HepG2 (cell line): ENCODE measurements around the gene VTI1B. TPM values are rescaled to one million over a fixed set of nuclear protein-coding genes. Genes with fewer than 3 reads are reported as not detected.
A peak's percentile ranks its signal among the peaks of the same experiment; 100 is the strongest.

ENCODE experiments used
- ASH2L ChIP-seq: fragments of 300-600, 200-600 bp; sonication (generic); IDR thresholded peaks from 2 replicates; pipeline ENCODE4 v1.7.0; 2017; ENCODE audit warnings: low read depth, mild to moderate bottlenecking, moderate library complexity, mixed read lengths, low read length; ENCODE audit not compliant: insufficient read length
- CCDC6 ChIP-seq: sonication (generic); formaldehyde crosslinking; IDR thresholded peaks from 2 replicates; pipeline ENCODE4 v1.8.1; 2022; ENCODE audit warnings: mild to moderate bottlenecking, missing genetic modification reagents, moderate library complexity
- CSRNP2 ChIP-seq: sonication (generic); formaldehyde crosslinking; conservative IDR thresholded peaks from 2 replicates; pipeline ENCODE4 v1.8.0; 2022; ENCODE audit warnings: low read depth, missing genetic modification reagents
- KLF16 ChIP-seq, 2 experiments: sonication (generic) in 1 of 2; formaldehyde crosslinking in 1 of 2; IDR thresholded peaks; 2 replicates each; pipeline versions ENCODE4 v1.6.1 to v1.8.0; 2016 to 2023; ENCODE audit warnings: missing genetic modification reagents in 2 of 2, missing compliant biosample characterization in 1 of 2
- MXD1 ChIP-seq: sonication (generic); formaldehyde crosslinking; IDR thresholded peaks from 2 replicates; pipeline ENCODE4 v1.4.0; 2020; ENCODE audit warnings: mild to moderate bottlenecking, missing genetic modification reagents
- NFKBIZ ChIP-seq: IDR thresholded peaks from 2 replicates; pipeline ENCODE4 v1.6.1; 2018; ENCODE audit warnings: missing genetic modification reagents, missing compliant biosample characterization
- PHF20 ChIP-seq: sonication (generic); formaldehyde crosslinking; IDR thresholded peaks from 2 replicates; pipeline ENCODE4 v1.5.0; 2020; ENCODE audit warnings: mild to moderate bottlenecking, missing genetic modification reagents
- PRMT3 ChIP-seq: sonication (generic); formaldehyde crosslinking; IDR thresholded peaks from 2 replicates; pipeline ENCODE4 v1.8.1; 2022; ENCODE audit warnings: low read depth, mild to moderate bottlenecking, moderate library complexity, missing genetic modification reagents, borderline replicate concordance
- REST ChIP-seq, 2 experiments: IDR thresholded peaks; 2 replicates each; pipeline ENCODE4 v1.6.1; 2011 to 2012; ENCODE audit warnings: low read length in 2 of 2, borderline replicate concordance in 1 of 2, low read depth in 1 of 2, mild to moderate bottlenecking in 1 of 2, moderate library complexity in 1 of 2
- RFXAP ChIP-seq: sonication (generic); formaldehyde crosslinking; IDR thresholded peaks from 2 replicates; pipeline ENCODE4 v1.4.0; 2020; ENCODE audit warnings: missing genetic modification reagents, borderline replicate concordance
- SMAD1 ChIP-seq: sonication (generic); formaldehyde crosslinking; IDR thresholded peaks from 2 replicates; pipeline ENCODE4 v1.4.0; 2020; ENCODE audit warnings: missing genetic modification reagents, low read depth, mild to moderate bottlenecking, borderline replicate concordance
- TP53 ChIP-seq: sonication (generic); formaldehyde crosslinking; conservative IDR thresholded peaks from 2 replicates; pipeline ENCODE4 v1.4.0; 2020; ENCODE audit warnings: missing genetic modification reagents
- XRCC5 ChIP-seq: fragments of 200-400 bp; formaldehyde crosslinking; optimal IDR thresholded peaks from 2 replicates; pipeline ENCODE3; 2017; ENCODE audit warnings: mild to moderate bottlenecking, low read length
- ZKSCAN8 ChIP-seq: IDR thresholded peaks from 2 replicates; pipeline ENCODE4 v1.6.1; 2016; ENCODE audit warnings: borderline replicate concordance, missing genetic modification reagents, missing compliant biosample characterization
- ZNF292 ChIP-seq: sonication (generic); formaldehyde crosslinking; IDR thresholded peaks from 2 replicates; pipeline ENCODE4 v1.8.1; 2022; ENCODE audit warnings: mild to moderate bottlenecking, low read depth, missing genetic modification reagents, borderline replicate concordance
- ZNF597 ChIP-seq: sonication (generic); formaldehyde crosslinking; IDR thresholded peaks from 2 replicates; pipeline ENCODE4 v1.5.0; 2020; ENCODE audit warnings: missing genetic modification reagents
- ZNF782 ChIP-seq: sonication (generic); formaldehyde crosslinking; IDR thresholded peaks from 2 replicates; pipeline ENCODE4 v1.4.0; 2020; ENCODE audit warnings: missing genetic modification reagents, mild to moderate bottlenecking, borderline replicate concordance
- ZNF788 ChIP-seq: sonication (generic); formaldehyde crosslinking; IDR thresholded peaks from 2 replicates; pipeline ENCODE4 v1.5.0; 2020; ENCODE audit warnings: mild to moderate bottlenecking, missing genetic modification reagents, borderline replicate concordance
- polyA plus RNA-seq, 8 experiments: library from polyadenylated mRNA; depleted of rRNA in 3 of 8; stranded (reverse) in 7 of 8; unstranded in 1 of 8; fragments of >200 nt; fragmentation: Illumina TruSeq in 4 of 8; extraction: Trizol in 4 of 8; gene quantifications; 2 replicates each; pipeline versions ENCODE4 v1.2.1 to v1.2.3, GENCODE V29; 2011 to 2016; ENCODE audit warnings: low read depth in 4 of 8, missing spikeins in 1 of 8, mixed read lengths in 1 of 8; ENCODE audit not compliant: insufficient read depth in 1 of 8
- total RNA-seq, 5 experiments: library from RNA; depleted of rRNA; stranded (reverse); fragments of >200 nt; fragmentation: Illumina TruSeq; extraction: Trizol; gene quantifications; 2 replicates each; pipeline ENCODE4 v1.2.3, GENCODE V29; 2016; ENCODE audit warnings: low read depth in 1 of 5
- TF ChIP-seq, protein P1 (sequence below): IDR thresholded peaks from 2 replicates; pipeline ENCODE4 v1.6.1; 2018; ENCODE audit warnings: missing genetic modification reagents, mild to moderate bottlenecking, missing compliant biosample characterization

The VTI1B gene
- total and polyA plus RNA-seq, 2 of the 13 experiments (the other 11 are each of a cell fraction or from before 2014, with no cell fraction given) = 39.0 to 103 TPM

DNA sequence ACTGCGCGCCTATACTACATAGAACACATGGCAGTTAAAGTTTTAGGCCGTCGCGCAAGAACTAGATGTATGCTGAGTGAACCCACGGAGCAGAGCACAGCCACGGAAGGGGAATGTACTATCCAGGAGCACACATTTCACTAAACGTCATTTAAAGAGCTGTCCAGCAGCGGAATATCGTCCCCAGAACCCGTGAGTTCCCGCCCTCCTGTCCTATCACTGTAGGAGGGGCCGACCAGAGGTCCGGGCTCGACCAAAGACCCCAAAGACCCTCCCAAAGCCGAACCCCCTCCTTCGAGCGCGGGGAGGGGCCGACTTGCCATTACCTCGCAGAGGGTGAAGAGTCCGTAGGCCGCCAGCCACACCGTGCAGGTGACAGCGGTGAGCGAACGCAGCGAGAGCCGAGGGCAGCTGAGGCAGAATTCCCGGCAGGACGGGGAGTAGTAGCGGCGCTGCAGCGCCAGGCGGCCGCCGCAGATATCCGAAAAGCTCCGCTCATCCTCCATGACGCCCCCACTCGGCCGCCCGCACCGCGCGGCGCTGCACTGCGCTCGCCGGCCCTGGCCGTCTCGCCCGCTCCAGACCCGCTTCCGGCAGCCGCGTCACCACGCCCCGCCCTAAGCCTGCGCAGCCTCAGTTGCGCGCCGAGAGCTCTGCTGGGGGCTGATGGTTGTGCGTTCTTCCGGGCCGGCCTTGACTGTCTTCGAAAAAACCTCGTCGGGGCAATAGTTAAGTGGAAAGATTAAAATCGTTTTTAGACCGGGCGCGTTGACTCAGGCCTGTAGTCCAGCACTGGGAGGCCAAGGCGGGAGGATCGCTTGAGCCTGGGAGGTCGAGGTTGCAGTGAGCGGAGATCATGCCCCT lies 74.5 kb downstream of the VTI1B start, which contains the start of gene PIGH (continued):
- TF ChIP-seq ZKSCAN8 (CRISPR knock-in tag) (peak; percentile 45; the same call in 1 of the 2 replicates), NFKBIZ (CRISPR knock-in tag) (0 out of 2 replicates have a peak, but pooled peaks have one; percentile 13), ASH2L (peak; percentile 74), PHF20 (peak; percentile 84), REST (IDR thresholded peaks at IDR 0.05; ENCODE audit: borderline replicate concordance in 1 of 2, low read depth in 1 of 2, low read length in 2 of 2) (peak in 1 of 2 experiments; percentile 79; a peak in 2 of 4 replicates), RFXAP (CRISPR knock-in tag) (no peak), TP53 (no peak), PRMT3 (no peak), CSRNP2 (CRISPR knock-in tag) (no peak), CCDC6 (CRISPR knock-in tag) (peak; percentile 91; the same call in 1 of the 2 replicates), SMAD1 (no peak; the same call in 1 of the 2 replicates), KLF16 (CRISPR knock-in tag; IDR thresholded peaks at IDR 0.05) (peak in 1 of 2 experiments; percentile 84; a peak in 2 of 4 replicates), XRCC5 (peak; percentile 44), ZNF292 (peak; percentile 29; the same call in 1 of the 2 replicates), MXD1 (peak; percentile 66), ZNF782 (CRISPR knock-in tag) (no peak), ZNF597 (CRISPR knock-in tag) (no peak), ZNF788 (peak; percentile 85; the same call in 1 of the 2 replicates)
- TF ChIP-seq, protein P1, sequence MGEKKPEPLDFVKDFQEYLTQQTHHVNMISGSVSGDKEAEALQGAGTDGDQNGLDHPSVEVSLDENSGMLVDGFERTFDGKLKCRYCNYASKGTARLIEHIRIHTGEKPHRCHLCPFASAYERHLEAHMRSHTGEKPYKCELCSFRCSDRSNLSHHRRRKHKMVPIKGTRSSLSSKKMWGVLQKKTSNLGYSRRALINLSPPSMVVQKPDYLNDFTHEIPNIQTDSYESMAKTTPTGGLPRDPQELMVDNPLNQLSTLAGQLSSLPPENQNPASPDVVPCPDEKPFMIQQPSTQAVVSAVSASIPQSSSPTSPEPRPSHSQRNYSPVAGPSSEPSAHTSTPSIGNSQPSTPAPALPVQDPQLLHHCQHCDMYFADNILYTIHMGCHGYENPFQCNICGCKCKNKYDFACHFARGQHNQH (CRISPR knock-in tag) = no peak; the same call in 1 of the 2 replicates
